ENCODE data around the gene NBDY.

DNA sequence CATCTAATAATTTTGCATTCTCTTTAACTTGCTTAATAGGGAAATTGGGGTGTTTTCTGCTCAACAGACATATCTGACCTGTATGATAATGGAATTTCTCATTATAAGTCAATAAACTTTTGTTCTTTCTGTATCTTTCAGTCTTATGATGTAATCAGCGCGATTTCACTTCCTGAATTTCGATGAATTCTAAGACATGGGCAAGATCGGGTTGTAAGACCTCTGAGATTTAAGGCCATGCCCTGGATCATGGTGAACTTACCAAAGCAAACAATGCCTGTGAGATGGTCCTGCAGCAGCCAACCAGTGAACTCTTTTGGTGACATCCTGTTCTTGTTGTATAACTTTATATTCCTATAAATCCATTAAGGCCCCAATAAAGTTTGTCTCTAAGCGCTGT lies 88.1 kb downstream of the NBDY start:
- TF ChIP-seq, protein P1, sequence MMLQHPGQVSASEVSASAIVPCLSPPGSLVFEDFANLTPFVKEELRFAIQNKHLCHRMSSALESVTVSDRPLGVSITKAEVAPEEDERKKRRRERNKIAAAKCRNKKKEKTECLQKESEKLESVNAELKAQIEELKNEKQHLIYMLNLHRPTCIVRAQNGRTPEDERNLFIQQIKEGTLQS (IDR thresholded peaks at IDR 0.05): no peak
- TF ChIP-seq, protein P2, sequence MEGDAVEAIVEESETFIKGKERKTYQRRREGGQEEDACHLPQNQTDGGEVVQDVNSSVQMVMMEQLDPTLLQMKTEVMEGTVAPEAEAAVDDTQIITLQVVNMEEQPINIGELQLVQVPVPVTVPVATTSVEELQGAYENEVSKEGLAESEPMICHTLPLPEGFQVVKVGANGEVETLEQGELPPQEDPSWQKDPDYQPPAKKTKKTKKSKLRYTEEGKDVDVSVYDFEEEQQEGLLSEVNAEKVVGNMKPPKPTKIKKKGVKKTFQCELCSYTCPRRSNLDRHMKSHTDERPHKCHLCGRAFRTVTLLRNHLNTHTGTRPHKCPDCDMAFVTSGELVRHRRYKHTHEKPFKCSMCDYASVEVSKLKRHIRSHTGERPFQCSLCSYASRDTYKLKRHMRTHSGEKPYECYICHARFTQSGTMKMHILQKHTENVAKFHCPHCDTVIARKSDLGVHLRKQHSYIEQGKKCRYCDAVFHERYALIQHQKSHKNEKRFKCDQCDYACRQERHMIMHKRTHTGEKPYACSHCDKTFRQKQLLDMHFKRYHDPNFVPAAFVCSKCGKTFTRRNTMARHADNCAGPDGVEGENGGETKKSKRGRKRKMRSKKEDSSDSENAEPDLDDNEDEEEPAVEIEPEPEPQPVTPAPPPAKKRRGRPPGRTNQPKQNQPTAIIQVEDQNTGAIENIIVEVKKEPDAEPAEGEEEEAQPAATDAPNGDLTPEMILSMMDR (IDR thresholded peaks at IDR 0.05; ENCODE audit: low read depth, low read length, missing input control): no peak
- TF ChIP-seq EGR1 (IDR thresholded peaks at IDR 0.05; ENCODE audit: low read depth in 2 of 2) (no peak), HNF4A (conservative IDR thresholded peaks at IDR 0.05) (no peak), JUND (IDR thresholded peaks at IDR 0.05) (no peak), YY1 (IDR thresholded peaks at IDR 0.05) (no peak), GABPA (IDR thresholded peaks at IDR 0.05 in 1 of 2, conservative IDR thresholded peaks at IDR 0.05 in 1 of 2) (no peak)
- TF ChIP-seq, protein P3, sequence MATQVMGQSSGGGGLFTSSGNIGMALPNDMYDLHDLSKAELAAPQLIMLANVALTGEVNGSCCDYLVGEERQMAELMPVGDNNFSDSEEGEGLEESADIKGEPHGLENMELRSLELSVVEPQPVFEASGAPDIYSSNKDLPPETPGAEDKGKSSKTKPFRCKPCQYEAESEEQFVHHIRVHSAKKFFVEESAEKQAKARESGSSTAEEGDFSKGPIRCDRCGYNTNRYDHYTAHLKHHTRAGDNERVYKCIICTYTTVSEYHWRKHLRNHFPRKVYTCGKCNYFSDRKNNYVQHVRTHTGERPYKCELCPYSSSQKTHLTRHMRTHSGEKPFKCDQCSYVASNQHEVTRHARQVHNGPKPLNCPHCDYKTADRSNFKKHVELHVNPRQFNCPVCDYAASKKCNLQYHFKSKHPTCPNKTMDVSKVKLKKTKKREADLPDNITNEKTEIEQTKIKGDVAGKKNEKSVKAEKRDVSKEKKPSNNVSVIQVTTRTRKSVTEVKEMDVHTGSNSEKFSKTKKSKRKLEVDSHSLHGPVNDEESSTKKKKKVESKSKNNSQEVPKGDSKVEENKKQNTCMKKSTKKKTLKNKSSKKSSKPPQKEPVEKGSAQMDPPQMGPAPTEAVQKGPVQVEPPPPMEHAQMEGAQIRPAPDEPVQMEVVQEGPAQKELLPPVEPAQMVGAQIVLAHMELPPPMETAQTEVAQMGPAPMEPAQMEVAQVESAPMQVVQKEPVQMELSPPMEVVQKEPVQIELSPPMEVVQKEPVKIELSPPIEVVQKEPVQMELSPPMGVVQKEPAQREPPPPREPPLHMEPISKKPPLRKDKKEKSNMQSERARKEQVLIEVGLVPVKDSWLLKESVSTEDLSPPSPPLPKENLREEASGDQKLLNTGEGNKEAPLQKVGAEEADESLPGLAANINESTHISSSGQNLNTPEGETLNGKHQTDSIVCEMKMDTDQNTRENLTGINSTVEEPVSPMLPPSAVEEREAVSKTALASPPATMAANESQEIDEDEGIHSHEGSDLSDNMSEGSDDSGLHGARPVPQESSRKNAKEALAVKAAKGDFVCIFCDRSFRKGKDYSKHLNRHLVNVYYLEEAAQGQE (IDR thresholded peaks at IDR 0.05): no peak
